Hematopoietic multipotent progenitor cell treated with erythropoietin and hydrocortisone succinate and interleukin-3 and kit ligand, for 6 days (in vitro differentiated cells): Measurements from ENCODE around the gene RNF13.

Source experiments
- DNase-seq: peaks from one replicate; pipeline ENCODE4 v3.0.0-alpha.2; 2015

Gene RNF13

DNA sequence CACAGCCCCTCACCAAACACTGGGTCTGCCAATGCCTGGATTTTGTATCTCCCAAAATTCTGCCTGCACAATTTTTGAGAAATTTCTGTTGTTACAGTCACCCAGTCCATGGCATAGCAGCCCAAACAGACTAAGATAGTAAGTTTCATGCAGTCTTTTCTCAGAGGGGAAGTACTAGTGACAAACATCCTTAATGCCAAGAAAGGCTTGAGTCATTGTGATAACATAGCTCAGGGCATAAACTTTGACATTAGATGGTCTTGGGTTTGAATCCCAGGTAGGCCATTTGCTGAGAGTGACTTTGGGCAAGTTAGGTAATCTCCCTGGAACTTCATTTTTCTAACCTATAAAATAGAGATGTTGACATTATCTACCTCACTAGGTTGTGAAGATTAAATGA lies 193.8 kb downstream of the RNF13 start:
- no peak for DNase-seq
